Fibroblast of villous mesenchyme (primary cell): Measurements from ENCODE around the gene FMO2. TPM values are rescaled to one million over a fixed set of nuclear protein-coding genes. Genes with fewer than 3 reads are reported as not detected.
A peak's percentile ranks its signal among the peaks of the same experiment; 100 is the strongest.
"Not testable (repeated sequence)": the region's sequence is repeated elsewhere in the genome, so short reads cannot be mapped to it uniquely, and the experiment has no call there.

Experiments
- DNase-seq: peaks from one replicate; pipeline ENCODE4 v3.0.0-alpha.2; 2010; ENCODE audit warnings: low read depth
- H3K4me3 ChIP-seq: 2 replicates; pipeline ENCODE4 v1.5.1; 2011; ENCODE audit warnings: low read depth, mild to moderate bottlenecking, low read length
- CTCF ChIP-seq: IDR thresholded peaks from 2 replicates; pipeline ENCODE4 v1.5.1; 2012; ENCODE audit warnings: low read depth, mild to moderate bottlenecking, low read length; ENCODE audit not compliant: insufficient read depth
- total RNA-seq: library from RNA; depleted of rRNA; stranded (reverse); fragments of >200 nt; gene quantifications from 2 replicates; pipeline ENCODE4 v1.2.3, GENCODE V29; 2012

The FMO2 gene
- total RNA-seq, 1 donor = 1.7 TPM

- peak; percentile 74 for DNase-seq
- no peak for TF ChIP-seq CTCF
- peak overlapping the region; percentile 36 for H3K4me3 ChIP-seq
Measured at GRCh38 chr1:171220081-171220420, 35.0 kb downstream of the FMO2 start.

DNA sequence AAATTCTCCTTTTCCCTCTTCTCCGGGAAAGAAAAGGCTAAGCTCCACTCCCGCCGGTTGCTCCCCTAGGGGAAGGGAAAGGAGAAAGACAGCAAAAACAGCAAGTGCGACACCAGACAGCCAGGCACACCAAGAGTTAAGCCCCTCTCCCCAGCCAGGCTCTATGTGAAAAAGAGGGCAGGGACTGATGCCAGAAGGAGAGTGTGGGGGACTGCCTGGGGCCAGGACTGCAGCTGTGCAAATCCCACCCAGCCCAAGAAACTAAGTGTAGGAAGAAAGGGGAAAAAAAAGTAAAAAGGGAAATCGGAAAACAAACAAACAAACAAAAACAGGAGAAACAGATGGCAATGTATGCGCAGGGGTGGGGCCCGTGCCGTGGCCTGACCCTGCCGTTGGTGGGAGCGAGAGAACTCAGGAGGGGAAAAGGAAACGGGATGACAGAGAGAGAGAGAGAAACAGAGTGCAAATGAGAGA is 35.5 kb downstream of the FMO2 start:
- peak overlapping the region; percentile 36 for H3K4me3 ChIP-seq
- TF ChIP-seq CTCF = no peak
- peak; percentile 33 for DNase-seq

- DNase-seq = peak; percentile 36
- TF ChIP-seq CTCF = no peak
- H3K4me3 ChIP-seq = no peak overlapping the region
Measured at GRCh38 chr1:171221665-171222591, 36.8 kb downstream of the FMO2 start.

- peak; percentile 10 for DNase-seq
- H3K4me3 ChIP-seq = no peak overlapping the region
- no peak for TF ChIP-seq CTCF
Measured at GRCh38 chr1:171222936-171223335, 37.8 kb downstream of the FMO2 start.

DNA sequence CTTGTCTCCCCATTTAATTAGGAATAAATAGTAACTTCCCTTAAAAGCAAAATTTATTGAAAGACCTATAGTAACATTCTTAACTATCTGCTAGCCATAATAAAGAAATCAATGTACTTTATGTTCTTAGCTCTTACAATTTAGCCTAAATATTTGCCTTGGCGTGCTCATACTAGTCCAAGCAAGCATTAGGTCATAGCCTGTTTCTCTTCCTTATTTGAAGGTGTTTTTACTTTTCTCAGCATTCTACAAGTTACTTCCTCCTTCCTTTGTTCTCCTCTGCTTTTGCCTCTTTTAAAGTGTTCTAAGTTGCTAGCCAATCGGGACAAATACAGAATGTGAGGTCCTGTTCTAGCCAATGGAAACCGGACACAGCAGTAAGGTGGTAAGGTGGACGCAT is 39.2 kb downstream of the FMO2 start:
- DNase-seq, H3K4me3 ChIP-seq: not testable (repeated sequence)

DNA sequence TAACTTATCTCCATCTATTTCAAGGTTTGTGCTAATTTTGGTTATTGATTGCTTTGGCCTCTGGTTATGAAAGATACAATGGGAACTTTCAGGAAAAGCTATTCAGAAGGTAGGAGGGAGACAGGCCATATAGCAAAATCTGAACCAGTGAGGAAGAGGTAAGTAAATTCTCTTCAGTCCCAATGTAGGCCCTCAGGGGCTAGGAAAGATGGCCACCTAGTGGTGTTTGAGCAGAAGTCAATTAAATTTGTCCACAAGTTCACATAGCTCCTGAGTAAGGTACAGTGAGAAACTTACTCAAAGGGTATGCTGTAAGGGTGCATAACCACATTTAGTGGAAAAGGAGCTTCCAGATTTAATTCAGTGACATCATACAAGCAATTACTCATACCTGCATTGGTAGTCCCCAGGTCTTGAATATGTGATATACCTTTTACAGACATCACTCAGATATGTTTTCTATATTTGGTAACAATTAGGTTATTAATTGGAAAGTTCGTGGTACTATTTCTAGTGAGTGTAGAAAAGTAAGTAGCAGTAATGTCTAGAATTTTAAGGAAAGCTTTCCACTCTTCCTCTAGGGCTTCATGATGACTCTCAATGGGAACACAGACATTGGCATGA is 41.8 kb downstream of the FMO2 start:
- peak; percentile 84 for TF ChIP-seq CTCF
- peak; percentile 76 for DNase-seq
- H3K4me3 ChIP-seq = no peak overlapping the region

- no peak for DNase-seq
- H3K4me3 ChIP-seq = no peak overlapping the region
- no peak for TF ChIP-seq CTCF
Measured at GRCh38 chr1:171231326-171231725, 46.2 kb downstream of the FMO2 start.
